Liver (tissue), 9 donors: ENCODE data around the gene SLC6A18. TPM values are rescaled to one million over a fixed set of nuclear protein-coding genes. Genes with fewer than 3 reads are reported as not detected.

Experiments
- DNase-seq: peaks from one replicate; pipeline ENCODE4 v3.0.0-alpha.2; 2017; ENCODE audit warnings: low spot score
- H3K27ac ChIP-seq, 2 donors: one replicate each; pipeline ENCODE4 v1.7.0; 2013; ENCODE audit warnings: inconsistent platforms in 2 of 2, low read length in 2 of 2, control low read depth in 1 of 2, low read depth in 1 of 2, mild to moderate bottlenecking in 1 of 2
- H3K27me3 ChIP-seq, 4 donors: one replicate each; pipeline versions ENCODE4 v1.6.1 to v1.7.0; 2013; ENCODE audit warnings: low read length in 3 of 4, inconsistent platforms in 1 of 4, mild to moderate bottlenecking in 1 of 4, moderate library complexity in 1 of 4; ENCODE audit not compliant: control insufficient read depth in 4 of 4, insufficient read depth in 4 of 4
- H3K36me3 ChIP-seq, 4 donors: one replicate each; pipeline versions ENCODE4 v1.6.1 to v1.7.0; 2013; ENCODE audit warnings: low read length in 3 of 4, mild to moderate bottlenecking in 3 of 4, low read depth in 1 of 4, moderate library complexity in 1 of 4; ENCODE audit not compliant: control insufficient read depth in 4 of 4, insufficient read depth in 3 of 4
- H3K4me1 ChIP-seq, 4 donors: one replicate each; pipeline versions ENCODE4 v1.6.1 to v1.7.0; 2013; ENCODE audit warnings: low read length in 3 of 4, mild to moderate bottlenecking in 3 of 4, moderate library complexity in 1 of 4; ENCODE audit not compliant: control insufficient read depth in 4 of 4, insufficient read depth in 4 of 4
- H3K4me3 ChIP-seq, 3 donors: one replicate each; pipeline versions ENCODE4 v1.6.1 to v1.7.0; 2013; ENCODE audit warnings: low read length in 3 of 3, control low read depth in 1 of 3, low read depth in 1 of 3, mild to moderate bottlenecking in 1 of 3
- H3K9ac ChIP-seq, 2 donors: one replicate each; pipeline ENCODE4 v1.7.0; 2013; ENCODE audit warnings: low read length in 2 of 2, mild to moderate bottlenecking in 2 of 2, moderate library complexity in 2 of 2, control low read depth in 1 of 2, low read depth in 1 of 2
- H3K9me3 ChIP-seq, 4 donors: one replicate each; pipeline versions ENCODE4 v1.6.1 to v1.7.0; 2013; ENCODE audit warnings: low read length in 3 of 4; ENCODE audit not compliant: control insufficient read depth in 4 of 4
- CTCF ChIP-seq: fragments of 150-350 bp; IDR thresholded peaks from 2 replicates; pipeline ENCODE4 v1.5.1; 2017; ENCODE audit warnings: improper control_type of control experiment, low read depth, low read length; ENCODE audit not compliant: missing input control
- EGR1 ChIP-seq, 2 donors: IDR thresholded peaks; 2 replicates each; pipeline ENCODE4 v1.6.1; 2016 to 2018; ENCODE audit warnings: antibody characterized with exemption in 2 of 2, low read depth in 2 of 2
- FOXA1 ChIP-seq: IDR thresholded peaks from 2 replicates; pipeline ENCODE4 v1.6.1; 2016; ENCODE audit warnings: antibody characterized with exemption
- FOXA2 ChIP-seq: IDR thresholded peaks from 2 replicates; pipeline ENCODE4 v1.6.1; 2016; ENCODE audit warnings: antibody characterized with exemption
- GABPA ChIP-seq, 2 donors: IDR thresholded peaks in 1 of 2; conservative IDR thresholded peaks in 1 of 2; 2 replicates each; pipeline ENCODE4 v1.6.1; 2016; ENCODE audit warnings: antibody characterized with exemption in 2 of 2, mild to moderate bottlenecking in 1 of 2, moderate library complexity in 1 of 2
- HNF4A ChIP-seq, 2 donors: conservative IDR thresholded peaks; 2 replicates each; pipeline ENCODE4 v1.6.1; 2016; ENCODE audit warnings: antibody characterized with exemption in 2 of 2, mild to moderate bottlenecking in 2 of 2
- HNF4G ChIP-seq: IDR thresholded peaks from 2 replicates; pipeline ENCODE4 v1.6.1; 2016; ENCODE audit warnings: antibody characterized with exemption
- JUND ChIP-seq, 2 donors: IDR thresholded peaks; 2 replicates each; pipeline ENCODE4 v1.6.1; 2016; ENCODE audit warnings: antibody characterized with exemption in 2 of 2
- MAX ChIP-seq: IDR thresholded peaks from 2 replicates; pipeline ENCODE4 v1.6.1; 2016; ENCODE audit warnings: antibody characterized with exemption
- NR2F2 ChIP-seq: IDR thresholded peaks from 2 replicates; pipeline ENCODE4 v1.6.1; 2016; ENCODE audit warnings: antibody characterized with exemption
- RAD21 ChIP-seq, 2 donors: IDR thresholded peaks; 2 replicates each; pipeline ENCODE4 v1.6.1; 2016; ENCODE audit warnings: antibody characterized with exemption in 2 of 2, mild to moderate bottlenecking in 2 of 2
- RXRA ChIP-seq, 2 donors: IDR thresholded peaks; 2 replicates each; pipeline ENCODE4 v1.6.1; 2017 to 2018; ENCODE audit warnings: antibody characterized with exemption in 2 of 2, mild to moderate bottlenecking in 1 of 2
- SP1 ChIP-seq: IDR thresholded peaks from 2 replicates; pipeline ENCODE4 v1.6.1; 2018; ENCODE audit warnings: antibody characterized with exemption, mild to moderate bottlenecking
- TAF1 ChIP-seq: conservative IDR thresholded peaks from 2 replicates; pipeline ENCODE4 v1.6.1; 2016; ENCODE audit warnings: antibody characterized with exemption, mild to moderate bottlenecking
- YY1 ChIP-seq: IDR thresholded peaks from 2 replicates; pipeline ENCODE4 v1.6.1; 2016; ENCODE audit warnings: antibody characterized with exemption, mild to moderate bottlenecking
- ZBTB33 ChIP-seq: IDR thresholded peaks from 2 replicates; pipeline ENCODE4 v1.6.1; 2016; ENCODE audit warnings: antibody characterized with exemption
- WGBS: extraction: QIAGEN DNeasy Blood & Tissue Kit; methylation state at CpG from one replicate; pipeline ENCODE4 v1.1.7; 2013; 5-methylcytosine and 5-hydroxymethylcytosine counted together
- polyA plus RNA-seq, 2 donors: library from polyadenylated mRNA; stranded (reverse) in 1 of 2; unstranded in 1 of 2; fragments of 200-250 nt in 1 of 2; fragments of >200 nt in 1 of 2; fragmentation: Nextera tagmentation in 1 of 2; extraction: Ambion mirVana in 1 of 2; gene quantifications; one replicate each; pipeline versions ENCODE4 v1.2.1 to v1.2.3, GENCODE V29; 2013 to 2015
- total RNA-seq, 2 donors: library from RNA; depleted of rRNA; stranded (reverse); fragments of >200 nt; gene quantifications; one replicate each; pipeline ENCODE4 v1.2.3, GENCODE V29; 2014
- TF ChIP-seq, protein P1 (sequence below): IDR thresholded peaks from 2 replicates; pipeline ENCODE4 v1.6.1; 2016; ENCODE audit warnings: antibody characterized with exemption, mild to moderate bottlenecking
- donor health status: healthy.
- donor health status: healthy.
- donor health status: healthy.
- donor health status: healthy.
- donor health status: healthy.

Gene SLC6A18
- total and polyA plus RNA-seq, 4 donors = not detected

- TF ChIP-seq ZBTB33 = no peak
Measured at GRCh38 chr5:1244255-1244654, 19.1 kb downstream of the SLC6A18 start (continued).

- Histone ChIP-seq H3K4me1 (no peaks in the 10 kb centered on the region), H3K9me3 (no peaks in the 10 kb centered on the region), H3K9ac (no peak overlapping the region), H3K4me3 (no peak overlapping the region), H3K27ac (no peak overlapping the region), H3K27me3 (peaks cover 0 to 3% (median 1%) of the 10 kb centered on the region in 4 donors), H3K36me3 (no peaks in the 10 kb centered on the region)
- no peak for DNase-seq
- 52% methylated on average over 10 of the region's 10 CpGs for WGBS
- no peak for TF ChIP-seq MAX
- peak; percentile 36 to 54 for TF ChIP-seq RAD21 (IDR thresholded peaks at IDR 0.05)
Measured at GRCh38 chr5:1244976-1245375, 19.8 kb downstream of the SLC6A18 start.

DNA sequence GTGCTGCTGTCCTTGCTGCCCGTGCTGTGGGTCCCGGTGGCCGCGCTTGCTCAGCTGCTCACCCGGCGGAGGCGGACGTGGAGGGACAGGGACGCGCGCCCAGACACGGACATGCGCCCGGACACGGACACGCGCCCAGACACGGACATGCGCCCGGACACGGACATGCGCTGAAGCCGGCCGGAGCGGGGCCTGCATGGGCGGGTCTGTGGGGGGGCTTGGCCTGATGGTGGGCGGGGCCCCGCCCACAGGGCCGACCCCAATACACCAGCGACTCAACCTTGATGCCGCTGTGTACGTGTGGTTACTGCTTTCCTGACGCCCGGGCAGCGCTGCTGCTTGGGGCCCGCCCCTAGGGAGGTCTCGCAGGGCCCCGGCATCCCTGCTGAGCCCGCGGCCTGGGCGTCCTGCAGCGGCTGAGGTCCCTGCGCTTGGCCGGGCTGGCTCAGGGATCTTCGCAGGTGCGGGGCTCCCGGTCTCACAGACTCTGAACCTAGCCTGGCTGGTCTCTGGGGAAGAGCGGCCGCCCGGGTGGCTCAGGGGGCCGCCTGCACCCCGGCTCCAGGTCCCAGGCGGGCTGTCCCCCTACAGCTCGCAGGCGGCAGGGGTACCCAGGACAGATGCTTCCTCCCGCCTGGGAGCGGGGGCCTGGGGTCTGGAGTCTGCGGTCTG, 20.9 kb downstream of the SLC6A18 start:
- H3K9me3 ChIP-seq = no peaks in the 10 kb centered on the region
- peaks cover 0 to 3% (median 1%) of the 10 kb centered on the region in 4 donors for H3K27me3 ChIP-seq
- DNase-seq = no peak
- WGBS = 29% methylated on average over 58 of the region's 58 CpGs
- no peak overlapping the region for H3K9ac ChIP-seq
- H3K36me3 ChIP-seq = no peaks in the 10 kb centered on the region
- no peak for TF ChIP-seq NR2F2
- TF ChIP-seq MAX = no peak
- TF ChIP-seq GABPA (IDR thresholded peaks at IDR 0.05 in 1 of 2, conservative IDR thresholded peaks at IDR 0.05 in 1 of 2) = no peak
- TF ChIP-seq RAD21 (IDR thresholded peaks at IDR 0.05) = no peak
- TF ChIP-seq RXRA (IDR thresholded peaks at IDR 0.05) = no peak
- no peak for TF ChIP-seq EGR1 (IDR thresholded peaks at IDR 0.05; ENCODE audit: low read depth in 2 of 2)
- TF ChIP-seq CTCF = no peak
- TF ChIP-seq, protein P1, sequence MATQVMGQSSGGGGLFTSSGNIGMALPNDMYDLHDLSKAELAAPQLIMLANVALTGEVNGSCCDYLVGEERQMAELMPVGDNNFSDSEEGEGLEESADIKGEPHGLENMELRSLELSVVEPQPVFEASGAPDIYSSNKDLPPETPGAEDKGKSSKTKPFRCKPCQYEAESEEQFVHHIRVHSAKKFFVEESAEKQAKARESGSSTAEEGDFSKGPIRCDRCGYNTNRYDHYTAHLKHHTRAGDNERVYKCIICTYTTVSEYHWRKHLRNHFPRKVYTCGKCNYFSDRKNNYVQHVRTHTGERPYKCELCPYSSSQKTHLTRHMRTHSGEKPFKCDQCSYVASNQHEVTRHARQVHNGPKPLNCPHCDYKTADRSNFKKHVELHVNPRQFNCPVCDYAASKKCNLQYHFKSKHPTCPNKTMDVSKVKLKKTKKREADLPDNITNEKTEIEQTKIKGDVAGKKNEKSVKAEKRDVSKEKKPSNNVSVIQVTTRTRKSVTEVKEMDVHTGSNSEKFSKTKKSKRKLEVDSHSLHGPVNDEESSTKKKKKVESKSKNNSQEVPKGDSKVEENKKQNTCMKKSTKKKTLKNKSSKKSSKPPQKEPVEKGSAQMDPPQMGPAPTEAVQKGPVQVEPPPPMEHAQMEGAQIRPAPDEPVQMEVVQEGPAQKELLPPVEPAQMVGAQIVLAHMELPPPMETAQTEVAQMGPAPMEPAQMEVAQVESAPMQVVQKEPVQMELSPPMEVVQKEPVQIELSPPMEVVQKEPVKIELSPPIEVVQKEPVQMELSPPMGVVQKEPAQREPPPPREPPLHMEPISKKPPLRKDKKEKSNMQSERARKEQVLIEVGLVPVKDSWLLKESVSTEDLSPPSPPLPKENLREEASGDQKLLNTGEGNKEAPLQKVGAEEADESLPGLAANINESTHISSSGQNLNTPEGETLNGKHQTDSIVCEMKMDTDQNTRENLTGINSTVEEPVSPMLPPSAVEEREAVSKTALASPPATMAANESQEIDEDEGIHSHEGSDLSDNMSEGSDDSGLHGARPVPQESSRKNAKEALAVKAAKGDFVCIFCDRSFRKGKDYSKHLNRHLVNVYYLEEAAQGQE = no peak
- TF ChIP-seq ZBTB33 = no peak
- TF ChIP-seq SP1 = no peak
- TF ChIP-seq HNF4G = no peak
- no peak for TF ChIP-seq JUND (IDR thresholded peaks at IDR 0.05)
- TF ChIP-seq HNF4A (conservative IDR thresholded peaks at IDR 0.05) = no peak
- TF ChIP-seq YY1 = no peak
- TF ChIP-seq TAF1 = no peak
- TF ChIP-seq FOXA1 = no peak
- no peak for TF ChIP-seq FOXA2
- no peak overlapping the region for H3K27ac ChIP-seq
- H3K4me1 ChIP-seq = no peaks in the 10 kb centered on the region
- no peak overlapping the region for H3K4me3 ChIP-seq
